HepG2 (cell line): ENCODE measurements around the gene TBX6. TPM values are rescaled to one million over a fixed set of nuclear protein-coding genes. Genes with fewer than 3 reads are reported as not detected.

Source experiments
- CBX2 ChIP-seq, 2 experiments: fragments of 200-600 bp in 1 of 2; sonication (generic); formaldehyde crosslinking in 1 of 2; IDR thresholded peaks; 2 replicates each; pipeline versions ENCODE4 v1.7.0 to v1.8.1; 2018 to 2022; ENCODE audit warnings: low read depth in 2 of 2, low read length in 1 of 2, mild to moderate bottlenecking in 1 of 2, missing genetic modification reagents in 1 of 2
- CREB1 ChIP-seq, 2 experiments: fragments of 450-650 bp in 1 of 2; IDR thresholded peaks; 2 replicates each; pipeline ENCODE4 v1.6.1; 2016 to 2017; ENCODE audit warnings: control low read depth in 1 of 2, mild to moderate bottlenecking in 1 of 2, missing compliant biosample characterization in 1 of 2, missing genetic modification characterization in 1 of 2
- DR1 ChIP-seq: sonication (generic); formaldehyde crosslinking; IDR thresholded peaks from 2 replicates; pipeline ENCODE4 v1.8.0; 2021; ENCODE audit warnings: mild to moderate bottlenecking, missing genetic modification reagents, inconsistent platforms
- FLYWCH1 ChIP-seq: sonication (generic); formaldehyde crosslinking; IDR thresholded peaks from 2 replicates; pipeline ENCODE4 v1.8.1; 2023; ENCODE audit warnings: mild to moderate bottlenecking, missing genetic modification reagents
- GZF1 ChIP-seq: sonication (generic); formaldehyde crosslinking; IDR thresholded peaks from 2 replicates; pipeline ENCODE4 v1.5.1; 2020; ENCODE audit warnings: mild to moderate bottlenecking, missing genetic modification reagents
- IKZF4 ChIP-seq: sonication (generic); formaldehyde crosslinking; IDR thresholded peaks from 2 replicates; pipeline ENCODE4 v1.5.1; 2020; ENCODE audit warnings: borderline replicate concordance, mild to moderate bottlenecking, low read depth, missing genetic modification reagents; ENCODE audit errors: not compliant biosample characterization
- KAT2B ChIP-seq: fragments of 150-350 bp; IDR thresholded peaks from 2 replicates; pipeline ENCODE4 v1.6.1; 2014; ENCODE audit warnings: low read depth, low read length, borderline replicate concordance
- KAT8 ChIP-seq: IDR thresholded peaks from 2 replicates; pipeline ENCODE4 v1.6.1; 2016; ENCODE audit warnings: missing genetic modification reagents, missing compliant biosample characterization
- KLF11 ChIP-seq: IDR thresholded peaks from 2 replicates; pipeline ENCODE4 v1.6.1; 2016; ENCODE audit warnings: missing compliant biosample characterization
- MEIS2 ChIP-seq: sonication (generic); formaldehyde crosslinking; IDR thresholded peaks from 2 replicates; pipeline ENCODE4 v1.9.0; 2021; ENCODE audit warnings: mild to moderate bottlenecking, missing genetic modification reagents
- PAWR ChIP-seq: sonication (generic); formaldehyde crosslinking; IDR thresholded peaks from 2 replicates; pipeline ENCODE4 v1.4.0; 2020; ENCODE audit warnings: missing genetic modification reagents, mild to moderate bottlenecking, borderline replicate concordance
- SMC3 ChIP-seq: IDR thresholded peaks from 2 replicates; pipeline ENCODE4 v1.6.1; 2011; ENCODE audit warnings: low read length, improper control_type of control experiment
- SRY ChIP-seq: sonication (generic); formaldehyde crosslinking; IDR thresholded peaks from 2 replicates; pipeline ENCODE4 v1.8.0; 2022; ENCODE audit warnings: mild to moderate bottlenecking, missing genetic modification reagents
- TFAP4 ChIP-seq: sonication (generic); IDR thresholded peaks from 2 replicates; pipeline ENCODE4 v1.6.1; 2016; ENCODE audit warnings: low read depth, borderline replicate concordance
- WIZ ChIP-seq: sonication (generic); formaldehyde crosslinking; IDR thresholded peaks from 2 replicates; pipeline ENCODE4 v1.5.1; 2020; ENCODE audit warnings: mild to moderate bottlenecking, missing genetic modification reagents
- ZBTB3 ChIP-seq: sonication (generic); formaldehyde crosslinking; IDR thresholded peaks from 2 replicates; pipeline ENCODE4 v1.4.0; 2020; ENCODE audit warnings: low read depth, mild to moderate bottlenecking, moderate library complexity, missing genetic modification reagents, borderline replicate concordance
- ZFP36L2 ChIP-seq: sonication (generic); formaldehyde crosslinking; IDR thresholded peaks from 2 replicates; pipeline ENCODE4 v1.4.0; 2020; ENCODE audit warnings: missing genetic modification reagents
- ZKSCAN1 ChIP-seq: fragments of 150-350 bp; IDR thresholded peaks from 2 replicates; pipeline ENCODE4 v1.6.1; 2014; ENCODE audit warnings: low read length
- ZMAT5 ChIP-seq: sonication (generic); formaldehyde crosslinking; IDR thresholded peaks from 2 replicates; pipeline ENCODE4 v1.5.0; 2020; ENCODE audit warnings: mild to moderate bottlenecking, low read depth, missing genetic modification reagents, borderline replicate concordance
- ZNF124 ChIP-seq: sonication (generic); formaldehyde crosslinking; IDR thresholded peaks from 2 replicates; pipeline ENCODE4 v1.4.0; 2020; ENCODE audit warnings: missing genetic modification reagents
- ZNF143 ChIP-seq: sonication (generic); formaldehyde crosslinking; IDR thresholded peaks from 2 replicates; pipeline ENCODE4 v1.4.0; 2020; ENCODE audit warnings: missing genetic modification reagents
- ZNF382 ChIP-seq: sonication (generic); formaldehyde crosslinking; IDR thresholded peaks from 2 replicates; pipeline ENCODE4 v1.5.0; 2020; ENCODE audit warnings: missing genetic modification reagents, mild to moderate bottlenecking, borderline replicate concordance
- ZNF501 ChIP-seq: sonication (generic); formaldehyde crosslinking; IDR thresholded peaks from 2 replicates; pipeline ENCODE4 v1.5.1; 2020; ENCODE audit warnings: mild to moderate bottlenecking, moderate library complexity, missing genetic modification reagents
- ZNF558 ChIP-seq: sonication (generic); formaldehyde crosslinking; IDR thresholded peaks from 2 replicates; pipeline ENCODE4 v1.9.0; 2022; ENCODE audit warnings: mild to moderate bottlenecking, missing genetic modification reagents, borderline replicate concordance
- ZNF703 ChIP-seq: sonication (generic); formaldehyde crosslinking; IDR thresholded peaks from 2 replicates; pipeline ENCODE4 v1.5.1; 2020; ENCODE audit warnings: missing genetic modification reagents, mild to moderate bottlenecking, moderate library complexity, borderline replicate concordance
- ZNF720 ChIP-seq: sonication (generic); formaldehyde crosslinking; IDR thresholded peaks from 2 replicates; pipeline ENCODE4 v1.4.0; 2020; ENCODE audit warnings: missing genetic modification reagents
- ZNF749 ChIP-seq: sonication (generic); formaldehyde crosslinking; IDR thresholded peaks from 2 replicates; pipeline ENCODE4 v1.8.0; 2022; ENCODE audit warnings: mild to moderate bottlenecking, missing genetic modification reagents, moderate library complexity, borderline replicate concordance
- ZNF772 ChIP-seq: sonication (generic); formaldehyde crosslinking; IDR thresholded peaks from 2 replicates; pipeline ENCODE4 v1.5.0; 2020; ENCODE audit warnings: mild to moderate bottlenecking, missing genetic modification reagents
- ZNF816 ChIP-seq: sonication (generic); formaldehyde crosslinking; IDR thresholded peaks from 2 replicates; pipeline ENCODE4 v1.8.0; 2022; ENCODE audit warnings: missing genetic modification reagents, mild to moderate bottlenecking, borderline replicate concordance
- ZNF841 ChIP-seq: sonication (generic); formaldehyde crosslinking; IDR thresholded peaks from 2 replicates; pipeline ENCODE4 v1.8.1; 2023; ENCODE audit warnings: missing genetic modification reagents, borderline replicate concordance
- ZSCAN31 ChIP-seq: sonication (generic); formaldehyde crosslinking; IDR thresholded peaks from 2 replicates; pipeline ENCODE4 v1.5.0; 2020; ENCODE audit warnings: low read depth, mild to moderate bottlenecking, missing genetic modification reagents
- ZSCAN9 ChIP-seq: IDR thresholded peaks from 2 replicates; pipeline ENCODE4 v1.6.1; 2016; ENCODE audit warnings: borderline replicate concordance
- polyA plus RNA-seq, 8 experiments: library from polyadenylated mRNA; depleted of rRNA in 3 of 8; stranded (reverse) in 7 of 8; unstranded in 1 of 8; fragments of >200 nt; fragmentation: Illumina TruSeq in 4 of 8; extraction: Trizol in 4 of 8; gene quantifications; 2 replicates each; pipeline versions ENCODE4 v1.2.1 to v1.2.3, GENCODE V29; 2011 to 2016; ENCODE audit warnings: low read depth in 4 of 8, missing spikeins in 1 of 8, mixed read lengths in 1 of 8; ENCODE audit not compliant: insufficient read depth in 1 of 8
- total RNA-seq, 5 experiments: library from RNA; depleted of rRNA; stranded (reverse); fragments of >200 nt; fragmentation: Illumina TruSeq; extraction: Trizol; gene quantifications; 2 replicates each; pipeline ENCODE4 v1.2.3, GENCODE V29; 2016; ENCODE audit warnings: low read depth in 1 of 5

Gene TBX6
- total and polyA plus RNA-seq, 2 of the 13 experiments (the other 11 are each of a cell fraction or from before 2014, with no cell fraction given): 0.24 to 0.42 TPM

- peak; percentile 61 for TF ChIP-seq KAT8 (CRISPR knock-in tag)
- TF ChIP-seq WIZ (CRISPR knock-in tag): 0 out of 2 replicates have a peak, but pooled peaks have one; percentile 19
- peak; percentile 25; the same call in 1 of the 2 replicates for TF ChIP-seq CREB1 (IDR thresholded peaks at IDR 0.05)
- TF ChIP-seq CREB1 (CRISPR knock-in tag; IDR thresholded peaks at IDR 0.05): no peak; the same call in 1 of the 2 replicates
- peak; percentile 28; the same call in 1 of the 2 replicates for TF ChIP-seq SRY (CRISPR knock-in tag)
- TF ChIP-seq ZNF703: no peak; the same call in 1 of the 2 replicates
- TF ChIP-seq ZNF841 (CRISPR knock-in tag): no peak
- TF ChIP-seq CBX2 (IDR thresholded peaks at IDR 0.05; ENCODE audit: low read depth, low read length): no peak
- no peak for TF ChIP-seq CBX2 (CRISPR knock-in tag; IDR thresholded peaks at IDR 0.05; ENCODE audit: low read depth)
- no peak for TF ChIP-seq KLF11 (CRISPR knock-in tag)
- no peak for TF ChIP-seq ZNF124 (CRISPR knock-in tag)
- TF ChIP-seq DR1 (CRISPR knock-in tag): 0 out of 2 replicates have a peak, but pooled peaks have one; percentile 22
- TF ChIP-seq ZNF749: 0 out of 2 replicates have a peak, but pooled peaks have one; percentile 60
- 0 out of 2 replicates have a peak, but pooled peaks have one; percentile 49 for TF ChIP-seq ZSCAN9
- no peak for TF ChIP-seq ZNF816
- TF ChIP-seq ZNF720 (CRISPR knock-in tag): no peak
- TF ChIP-seq IKZF4 (CRISPR knock-in tag): no peak
- TF ChIP-seq ZSCAN31 (CRISPR knock-in tag): no peak
- no peak for TF ChIP-seq ZNF143
- TF ChIP-seq ZNF501: no peak; the same call in none of the 2 replicates
- no peak for TF ChIP-seq ZMAT5 (CRISPR knock-in tag)
- peak; percentile 38 for TF ChIP-seq SMC3
- peak; percentile 79; the same call in 1 of the 2 replicates for TF ChIP-seq GZF1 (CRISPR knock-in tag)
- no peak for TF ChIP-seq KAT2B
- peak; percentile 96 for TF ChIP-seq ZNF558 (CRISPR knock-in tag)
- no peak for TF ChIP-seq ZKSCAN1
- TF ChIP-seq PAWR (CRISPR knock-in tag): no peak
- TF ChIP-seq ZFP36L2 (CRISPR knock-in tag): no peak
- TF ChIP-seq FLYWCH1: no peak
- TF ChIP-seq ZBTB3: peak; percentile 83; the same call in 1 of the 2 replicates
- TF ChIP-seq TFAP4: peak; percentile 87; the same call in 1 of the 2 replicates
- TF ChIP-seq ZNF382 (CRISPR knock-in tag): no peak
- no peak for TF ChIP-seq ZNF772 (CRISPR knock-in tag)
- TF ChIP-seq MEIS2 (CRISPR knock-in tag): peak; percentile 80; the same call in 1 of the 2 replicates
Measured at GRCh38 chr16:30092373-30093010, 768 bp upstream of the TBX6 start (continued).
